ENCODE measurements around the gene MMP24OS.

The MMP24OS gene

DNA sequence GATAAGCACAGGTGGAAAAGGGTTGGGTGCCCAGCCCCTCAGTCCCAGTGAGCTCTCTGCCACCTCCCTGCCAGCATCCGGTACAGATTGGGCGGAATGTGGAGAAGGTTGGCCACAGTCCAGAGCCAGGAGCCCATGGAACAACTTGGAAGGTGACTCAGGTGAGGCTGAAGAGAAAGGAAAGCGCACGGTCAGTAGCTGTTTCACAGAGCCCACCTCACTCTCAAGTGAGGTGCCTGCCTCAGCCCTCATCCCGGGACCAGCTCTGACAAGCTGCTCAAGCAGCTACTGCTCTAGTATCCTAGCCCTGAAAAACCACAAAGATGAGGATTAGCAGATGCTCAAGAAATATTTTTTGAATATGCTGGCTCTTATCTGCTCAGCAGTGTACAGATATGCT, 1.1 kb upstream of the MMP24OS start:
- no peak for DNase-seq (ENCODE audit: low read depth)
- H3K4me3 ChIP-seq (ENCODE audit: low read depth, low read length) = no peak overlapping the region
- TF ChIP-seq, protein P1, sequence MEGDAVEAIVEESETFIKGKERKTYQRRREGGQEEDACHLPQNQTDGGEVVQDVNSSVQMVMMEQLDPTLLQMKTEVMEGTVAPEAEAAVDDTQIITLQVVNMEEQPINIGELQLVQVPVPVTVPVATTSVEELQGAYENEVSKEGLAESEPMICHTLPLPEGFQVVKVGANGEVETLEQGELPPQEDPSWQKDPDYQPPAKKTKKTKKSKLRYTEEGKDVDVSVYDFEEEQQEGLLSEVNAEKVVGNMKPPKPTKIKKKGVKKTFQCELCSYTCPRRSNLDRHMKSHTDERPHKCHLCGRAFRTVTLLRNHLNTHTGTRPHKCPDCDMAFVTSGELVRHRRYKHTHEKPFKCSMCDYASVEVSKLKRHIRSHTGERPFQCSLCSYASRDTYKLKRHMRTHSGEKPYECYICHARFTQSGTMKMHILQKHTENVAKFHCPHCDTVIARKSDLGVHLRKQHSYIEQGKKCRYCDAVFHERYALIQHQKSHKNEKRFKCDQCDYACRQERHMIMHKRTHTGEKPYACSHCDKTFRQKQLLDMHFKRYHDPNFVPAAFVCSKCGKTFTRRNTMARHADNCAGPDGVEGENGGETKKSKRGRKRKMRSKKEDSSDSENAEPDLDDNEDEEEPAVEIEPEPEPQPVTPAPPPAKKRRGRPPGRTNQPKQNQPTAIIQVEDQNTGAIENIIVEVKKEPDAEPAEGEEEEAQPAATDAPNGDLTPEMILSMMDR (IDR thresholded peaks at IDR 0.05; ENCODE audit: control insufficient read depth, extremely low read depth, insufficient read depth) = no peak

DNA sequence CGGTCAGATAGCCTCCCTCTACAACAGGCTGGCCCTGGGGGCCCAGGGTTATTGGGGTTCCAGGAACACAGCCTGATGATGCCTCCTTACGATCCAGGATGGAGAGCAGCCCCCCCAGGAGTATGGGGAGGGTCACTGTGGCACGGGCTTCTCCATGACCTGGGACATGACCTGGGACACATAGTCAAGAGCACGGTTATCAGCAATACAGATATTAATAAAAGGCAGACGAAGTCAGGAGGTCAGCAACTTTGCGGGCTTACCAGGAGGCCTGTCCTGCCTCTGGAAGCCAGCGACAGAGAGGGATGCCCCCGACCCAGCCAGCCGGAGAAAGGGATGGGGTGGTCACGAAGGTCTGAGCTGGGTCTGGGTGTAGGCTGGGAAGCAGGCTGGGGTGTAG, 795 bp downstream of the MMP24OS start:
- DNase-seq (ENCODE audit: low read depth) = no peak
- TF ChIP-seq, protein P1 (IDR thresholded peaks at IDR 0.05; ENCODE audit: control insufficient read depth, extremely low read depth, insufficient read depth) = no peak
- peak overlapping the region; percentile 82 for H3K4me3 ChIP-seq (ENCODE audit: low read depth, low read length)

DNA sequence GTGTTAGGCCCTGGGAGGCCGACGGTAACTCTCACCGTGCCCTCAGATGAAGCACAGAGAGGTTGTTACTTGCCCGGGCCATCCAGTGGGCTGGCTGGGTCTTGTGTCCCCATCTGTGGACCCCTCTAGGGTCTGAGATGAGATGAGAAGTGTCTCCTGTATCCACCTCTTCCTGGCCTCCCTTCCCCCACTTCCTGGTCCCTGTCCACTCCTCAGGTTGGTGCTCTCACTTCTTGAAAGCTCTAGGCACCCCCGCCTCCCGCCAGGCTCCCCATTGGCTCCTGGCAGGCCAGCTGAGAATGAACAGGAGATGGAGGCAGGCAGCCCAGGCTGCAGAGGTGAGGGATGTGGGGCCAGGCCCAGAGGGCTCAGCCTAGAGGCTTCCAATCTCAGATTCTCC, 1.5 kb downstream of the MMP24OS start:
- TF ChIP-seq, protein P1 (IDR thresholded peaks at IDR 0.05; ENCODE audit: control insufficient read depth, extremely low read depth, insufficient read depth) = no peak
- peak overlapping the region; percentile 82 for H3K4me3 ChIP-seq (ENCODE audit: low read depth, low read length)
- no peak for DNase-seq (ENCODE audit: low read depth)

DNA sequence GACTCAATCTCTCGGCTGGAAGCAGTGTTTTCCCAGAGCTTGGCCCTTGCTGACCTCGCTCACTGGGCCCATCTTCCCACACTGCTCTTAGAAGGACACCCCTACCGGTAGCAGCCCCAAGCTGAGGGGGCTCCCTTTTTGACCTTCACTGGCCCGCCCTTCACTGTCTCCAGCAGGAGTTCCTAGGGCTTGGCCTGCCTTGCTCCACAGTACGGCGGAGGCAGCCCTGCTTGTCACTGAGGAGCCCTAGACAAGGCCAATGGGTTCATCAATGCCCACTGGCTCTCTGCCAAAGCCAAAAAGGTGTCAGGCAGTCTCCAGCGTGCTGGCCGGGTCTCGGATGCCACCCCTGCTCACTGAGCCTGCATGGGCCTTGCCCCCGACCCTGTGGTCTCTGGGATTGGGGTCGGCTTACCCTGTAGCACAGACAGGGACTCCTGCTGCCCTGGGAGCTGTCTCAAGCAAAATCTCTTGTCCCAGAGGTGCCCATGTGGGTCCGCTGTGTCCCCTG, 2.1 kb downstream of the MMP24OS start:
- no peak overlapping the region for H3K4me3 ChIP-seq (ENCODE audit: low read depth, low read length)
- no peak for DNase-seq (ENCODE audit: low read depth)
- TF ChIP-seq, protein P1 (IDR thresholded peaks at IDR 0.05; ENCODE audit: control insufficient read depth, extremely low read depth, insufficient read depth) = no peak

DNA sequence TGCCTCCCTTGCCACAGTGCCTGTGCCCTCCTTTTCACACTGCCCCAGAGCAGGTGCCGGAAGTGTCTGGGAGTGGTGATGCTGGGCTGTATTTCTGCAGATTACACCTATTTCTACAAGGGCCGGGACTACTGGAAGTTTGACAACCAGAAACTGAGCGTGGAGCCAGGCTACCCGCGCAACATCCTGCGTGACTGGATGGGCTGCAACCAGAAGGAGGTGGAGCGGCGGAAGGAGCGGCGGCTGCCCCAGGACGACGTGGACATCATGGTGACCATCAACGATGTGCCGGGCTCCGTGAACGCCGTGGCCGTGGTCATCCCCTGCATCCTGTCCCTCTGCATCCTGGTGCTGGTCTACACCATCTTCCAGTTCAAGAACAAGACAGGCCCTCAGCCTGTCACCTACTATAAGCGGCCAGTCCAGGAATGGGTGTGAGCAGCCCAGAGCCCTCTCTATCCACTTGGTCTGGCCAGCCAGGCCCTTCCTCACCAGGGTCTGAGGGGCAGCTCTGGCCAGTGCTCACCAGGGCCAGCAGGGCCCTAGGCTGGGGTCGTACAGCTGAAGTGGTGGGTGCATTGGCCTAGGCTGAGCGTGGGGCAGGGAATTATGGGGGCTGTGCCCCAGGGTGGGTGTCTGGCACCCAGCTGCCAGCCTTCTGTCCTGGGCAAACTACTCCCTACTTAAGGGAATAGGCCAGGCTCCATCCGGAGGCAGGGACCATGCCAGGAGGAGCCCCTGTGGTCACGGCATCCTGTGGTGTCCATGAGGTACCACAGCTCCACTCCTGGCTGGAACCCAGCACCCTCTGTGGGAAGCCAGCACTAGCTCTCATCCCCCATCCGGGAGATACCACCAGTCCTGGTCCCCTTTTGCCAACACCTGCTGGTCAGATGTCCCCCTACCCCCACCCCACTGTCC, 3.5 kb downstream of the MMP24OS start:
- DNase-seq (ENCODE audit: low read depth) = no peak
- no peak overlapping the region for H3K4me3 ChIP-seq (ENCODE audit: low read depth, low read length)
- TF ChIP-seq, protein P1 (IDR thresholded peaks at IDR 0.05; ENCODE audit: control insufficient read depth, extremely low read depth, insufficient read depth) = no peak

DNA sequence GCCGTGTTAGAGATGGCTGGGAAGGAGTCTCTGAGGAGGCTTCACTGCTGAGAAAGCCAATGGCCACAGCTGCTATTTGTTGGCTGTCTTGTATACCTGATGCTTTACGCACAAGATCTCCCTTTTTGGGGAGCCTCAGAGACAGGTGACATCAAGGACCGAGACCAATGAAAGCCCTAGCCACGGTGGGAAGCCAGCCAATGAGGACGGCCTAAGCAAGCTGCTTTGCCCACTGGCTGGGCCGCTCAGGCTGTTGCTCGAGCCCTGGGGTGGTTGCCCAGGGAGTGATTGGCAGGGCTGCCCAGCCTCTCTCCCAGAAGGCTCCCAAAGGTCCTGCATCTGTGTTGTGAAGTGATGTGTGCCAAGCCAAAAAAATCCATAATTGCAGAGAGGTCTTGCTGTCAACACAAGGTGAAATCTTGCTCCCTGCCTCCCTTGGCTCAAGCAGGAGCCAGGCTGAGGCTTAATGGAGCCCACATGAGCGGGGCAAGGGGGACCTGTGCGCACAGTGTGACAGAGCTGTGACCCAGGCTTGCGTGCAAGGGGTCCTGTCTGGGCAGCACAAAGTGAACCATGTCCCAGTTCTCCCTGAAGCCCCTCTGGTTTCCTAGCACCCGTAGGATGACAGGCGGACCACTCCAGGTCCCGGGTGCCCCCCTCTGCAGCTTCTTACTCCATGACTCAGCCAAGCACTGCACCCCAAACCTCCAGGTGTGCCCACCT, 4.3 kb downstream of the MMP24OS start:
- H3K4me3 ChIP-seq (ENCODE audit: low read depth, low read length) = no peak overlapping the region
- TF ChIP-seq, protein P1 (IDR thresholded peaks at IDR 0.05; ENCODE audit: control insufficient read depth, extremely low read depth, insufficient read depth) = no peak
- DNase-seq (ENCODE audit: low read depth) = peak; percentile 81
